H7 (cell line): ENCODE results near the gene RABGEF1. TPM values are rescaled to one million over a fixed set of nuclear protein-coding genes. Genes with fewer than 3 reads are reported as not detected.
"Not testable (repeated sequence)": the region's sequence is repeated elsewhere in the genome, so short reads cannot be mapped to it uniquely, and the experiment has no call there.

Source experiments
- DNase-seq: peaks from one replicate; pipeline ENCODE4 v3.0.0; 2012
- H3K27me3 ChIP-seq: 2 replicates; pipeline ENCODE4 v1.6.0; 2011; ENCODE audit warnings: mild to moderate bottlenecking, low read length; ENCODE audit not compliant: control insufficient read depth, insufficient read depth
- H3K36me3 ChIP-seq: replicated peaks from 2 replicates; pipeline ENCODE4 v1.5.1; 2011; ENCODE audit warnings: low read length; ENCODE audit not compliant: control insufficient read depth, insufficient read depth
- H3K4me3 ChIP-seq: 2 replicates; pipeline ENCODE4 v1.5.1; 2011; ENCODE audit warnings: low read depth, mild to moderate bottlenecking, control low read depth, low read length, moderate library complexity; ENCODE audit not compliant: insufficient read depth
- total RNA-seq: library from RNA; depleted of rRNA; stranded (reverse); fragments of >200 nt; shearing (Covaris generic); gene quantifications from 2 replicates; pipeline ENCODE4 v1.2.3, GENCODE V29; 2014

Gene RABGEF1
- total RNA-seq, 1 experiment from 2014 or later, result 16.6 TPM

DNA sequence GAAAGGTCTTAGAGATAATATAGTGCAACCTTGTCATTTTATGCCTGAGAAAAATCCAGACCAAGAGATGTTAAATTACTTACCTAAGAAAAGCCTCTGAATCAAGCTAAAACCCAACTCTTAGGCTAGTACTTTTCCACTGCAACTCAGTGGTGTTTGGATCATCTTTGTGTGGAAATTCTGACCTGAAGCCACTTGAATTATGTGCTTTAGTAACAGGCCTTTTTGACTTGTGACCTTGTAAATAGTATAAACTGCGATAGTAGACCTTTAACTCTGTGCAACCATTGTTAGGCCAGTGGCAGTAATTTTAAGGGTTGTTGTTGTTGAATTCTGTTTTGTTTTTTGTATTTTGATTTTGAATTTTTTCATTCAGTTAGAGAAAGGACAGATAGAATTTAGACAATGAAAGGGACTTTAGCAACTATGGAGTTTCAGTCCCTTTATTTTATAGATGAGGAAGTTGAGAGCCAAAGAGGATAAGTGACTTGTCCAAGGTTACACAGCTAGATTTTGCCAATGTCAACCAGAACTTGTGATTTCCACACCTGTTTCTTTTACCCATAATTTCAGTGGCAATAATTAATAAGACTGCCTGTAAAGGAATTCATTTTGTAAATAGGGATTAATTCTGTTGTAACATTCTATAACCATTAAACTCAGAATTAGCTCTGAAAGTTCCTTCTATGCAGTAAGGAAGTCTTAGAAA is 43.5 kb downstream of the RABGEF1 start:
- H3K4me3 ChIP-seq, H3K27me3 ChIP-seq, H3K36me3 ChIP-seq, DNase-seq: not testable (repeated sequence)

DNA sequence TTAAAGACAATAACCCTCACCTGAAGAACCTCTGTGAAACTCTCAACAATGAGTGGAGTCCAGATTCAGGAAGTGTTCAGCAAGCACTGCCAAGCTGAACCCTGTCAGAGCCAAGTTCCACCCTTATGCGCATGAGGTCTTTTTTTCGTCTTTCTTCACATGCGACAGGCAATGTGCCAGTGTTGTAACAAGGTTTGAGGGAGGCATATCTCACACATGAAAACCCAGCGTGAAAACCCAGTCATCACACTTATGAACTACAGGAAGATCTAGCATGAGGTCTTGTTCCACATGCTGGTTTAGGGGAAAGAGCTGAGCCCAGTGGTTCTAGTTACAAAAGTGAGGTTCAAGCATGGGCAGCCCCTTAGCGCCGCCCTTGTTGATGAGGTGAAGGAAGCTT is 49.7 kb downstream of the RABGEF1 start:
- no peak for DNase-seq
- peaks cover 2% of the 10 kb centered on the region; the same call in 1 of the 2 replicates for H3K36me3 ChIP-seq
- H3K27me3 ChIP-seq, result no peaks in the 10 kb centered on the region
- H3K4me3 ChIP-seq, result no peak overlapping the region

DNA sequence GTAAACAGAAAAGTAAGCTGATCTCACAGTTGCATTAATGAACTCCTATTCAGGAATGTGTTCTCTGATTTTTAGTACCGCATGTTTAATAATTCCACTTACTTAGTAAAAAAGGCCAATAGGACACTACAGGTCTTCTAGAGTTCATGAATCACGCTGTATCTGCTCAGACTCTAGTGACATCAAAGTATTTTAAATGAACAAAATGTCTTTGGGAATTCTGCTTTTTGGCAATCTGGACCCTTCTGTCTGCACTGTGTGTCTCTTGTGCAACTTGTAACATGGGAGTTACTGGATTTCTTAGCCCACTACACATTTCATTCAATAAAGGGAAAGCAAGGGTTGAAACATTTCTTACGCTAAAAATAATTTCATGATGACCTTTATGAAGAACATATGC is 50.2 kb downstream of the RABGEF1 start:
- no peak for DNase-seq
- no peaks in the 10 kb centered on the region for H3K27me3 ChIP-seq
- H3K4me3 ChIP-seq, result no peak overlapping the region
- H3K36me3 ChIP-seq, result peaks cover 2% of the 10 kb centered on the region; the same call in 1 of the 2 replicates

DNA sequence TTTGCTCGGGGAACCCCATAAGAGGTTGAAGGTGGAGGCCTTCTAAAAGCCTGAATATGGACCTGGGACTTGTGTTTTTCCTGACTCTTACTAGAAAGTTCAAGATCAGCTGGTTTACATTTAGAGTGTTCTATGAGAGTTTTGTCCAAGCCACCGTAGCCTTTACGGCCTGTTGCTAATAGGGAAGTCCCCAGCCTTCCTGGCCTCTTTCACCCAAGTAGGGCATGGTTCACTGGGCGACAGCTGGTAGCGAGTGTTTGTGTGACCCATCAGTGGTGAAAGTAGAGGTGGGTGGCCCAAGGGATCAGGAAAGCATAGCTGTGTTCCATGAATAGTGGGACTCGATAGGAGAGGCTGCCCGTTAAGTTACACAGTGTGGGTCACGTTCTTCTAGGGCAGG is 60.1 kb downstream of the RABGEF1 start:
- H3K36me3 ChIP-seq, result peaks cover 14% of the 10 kb centered on the region
- no peaks in the 10 kb centered on the region for H3K27me3 ChIP-seq

DNA sequence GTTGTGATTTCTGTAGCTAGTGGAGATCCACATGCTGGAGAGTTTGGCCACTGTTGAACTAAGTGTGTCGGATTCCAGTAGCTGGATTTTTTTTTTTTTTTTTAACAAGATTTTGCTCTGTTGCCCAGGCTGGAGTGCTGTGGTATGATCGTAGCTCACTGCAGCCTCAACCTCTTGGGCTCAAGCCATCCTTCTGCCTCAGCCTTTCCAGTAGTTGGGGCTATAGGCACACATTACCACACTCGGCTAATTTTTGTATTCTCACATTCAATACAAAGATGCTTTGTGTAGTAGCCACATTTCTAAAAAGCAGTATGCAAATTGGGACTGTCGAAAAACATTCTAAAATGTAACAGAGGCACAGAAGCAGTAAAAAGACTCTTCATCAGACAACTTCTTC is 63.5 kb downstream of the RABGEF1 start:
- Histone ChIP-seq H3K27me3 (no peaks in the 10 kb centered on the region), H3K36me3 (peaks cover 16% of the 10 kb centered on the region), H3K4me3 (no peak overlapping the region)
- DNase-seq, result no peak

More for the DNA sequence above, 60.1 kb downstream of the RABGEF1 start:
- no peak overlapping the region for H3K4me3 ChIP-seq
- no peak for DNase-seq

DNA sequence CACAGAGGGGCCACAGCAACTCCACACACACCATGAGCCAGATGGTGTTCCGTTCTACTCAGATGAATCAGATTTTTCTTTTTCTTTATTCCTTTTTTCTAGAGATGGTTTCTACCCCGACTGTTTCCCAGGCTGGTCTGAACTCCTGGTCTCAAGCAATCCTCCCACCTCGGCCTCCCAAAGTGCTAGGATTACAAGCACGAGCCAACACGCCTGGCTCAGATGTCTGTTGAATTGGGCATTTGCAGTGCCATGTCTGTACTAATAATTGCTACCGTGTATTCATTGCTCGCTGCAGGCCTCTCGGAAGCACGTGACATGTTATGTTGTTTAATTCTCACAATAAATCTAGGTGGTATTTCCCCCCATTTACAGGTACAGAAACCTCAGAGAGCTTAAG is 67.2 kb downstream of the RABGEF1 start:
- DNase-seq, result no peak
- peaks cover 17% of the 10 kb centered on the region for H3K36me3 ChIP-seq
- H3K27me3 ChIP-seq, result no peaks in the 10 kb centered on the region
- no peak overlapping the region for H3K4me3 ChIP-seq

DNA sequence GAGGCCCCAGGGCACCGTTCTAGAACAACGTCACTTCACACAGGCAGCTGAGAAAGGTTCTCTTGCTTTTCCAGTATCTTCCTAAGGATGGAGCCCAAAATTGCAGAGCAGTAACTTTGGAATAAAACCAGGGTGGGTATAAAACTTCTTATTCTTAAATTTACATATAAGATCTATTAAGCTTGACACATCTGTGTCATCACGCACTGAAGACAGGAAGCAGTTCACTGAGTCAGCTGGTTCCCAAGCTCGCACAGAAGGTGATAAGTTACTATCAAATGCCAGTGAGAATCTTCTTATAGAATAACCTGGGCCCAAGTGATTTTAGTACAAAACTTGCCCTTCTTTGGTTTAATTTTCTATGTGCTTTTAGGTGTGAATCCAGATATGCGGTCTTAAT is 70.2 kb downstream of the RABGEF1 start:
- no peaks in the 10 kb centered on the region for H3K27me3 ChIP-seq
- H3K36me3 ChIP-seq, result peaks cover 13% of the 10 kb centered on the region
- no peak for DNase-seq
- no peak overlapping the region for H3K4me3 ChIP-seq

DNA sequence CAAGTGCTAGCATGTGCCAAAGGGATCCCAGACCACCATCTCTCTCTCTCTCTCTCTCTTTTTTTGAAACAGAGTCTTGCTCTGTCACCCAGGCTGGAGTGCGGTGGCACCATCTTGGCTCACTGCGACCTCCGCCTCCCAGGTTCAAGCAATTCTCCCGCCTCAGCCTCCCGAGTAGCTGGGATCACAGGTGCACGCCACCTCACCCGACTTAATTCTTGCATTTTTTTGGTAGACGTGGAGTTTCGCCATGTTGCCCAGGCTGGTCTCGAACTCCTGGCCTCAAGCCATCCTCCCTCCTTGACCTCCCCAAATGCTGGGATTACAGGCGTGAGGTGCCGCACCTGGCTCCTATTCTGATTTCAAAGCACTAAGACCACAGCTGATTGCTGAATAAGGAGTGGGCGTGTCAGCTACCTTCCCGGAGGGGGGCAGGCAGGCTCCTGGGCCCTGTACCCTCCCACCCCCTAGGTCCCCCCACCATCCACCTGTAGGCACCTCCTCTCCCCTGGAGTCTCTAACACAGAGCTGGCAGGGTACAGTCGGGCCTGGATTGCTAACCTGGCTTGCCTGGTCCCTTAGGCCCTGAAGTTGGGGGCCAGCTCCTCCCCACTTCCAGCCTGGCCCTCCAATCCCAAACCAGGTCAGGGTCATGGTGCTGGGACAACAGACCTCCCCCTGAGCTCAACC is 74.8 kb downstream of the RABGEF1 start:
- H3K27me3 ChIP-seq, H3K4me3 ChIP-seq, H3K36me3 ChIP-seq: not testable (repeated sequence)
- peak; percentile 43 for DNase-seq

DNA sequence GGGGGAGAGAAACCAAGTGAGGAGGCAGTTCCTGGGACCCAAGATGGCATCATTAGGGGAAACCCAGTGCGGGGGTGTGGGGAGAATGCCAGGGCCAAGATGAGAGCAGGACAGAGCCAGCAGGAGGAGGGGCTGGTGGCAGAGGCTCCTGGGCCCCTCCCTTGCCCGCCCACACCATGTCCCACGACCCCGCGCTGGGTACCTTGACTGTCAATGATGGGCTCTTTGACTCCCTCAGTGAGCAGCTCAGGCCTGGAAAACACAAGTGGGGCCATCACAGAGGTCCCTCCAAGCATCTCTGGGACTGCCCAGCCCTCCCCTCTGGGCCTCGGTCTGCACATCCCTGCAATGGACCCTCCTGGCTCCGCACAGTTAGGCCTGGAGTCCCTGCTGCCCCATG is 75.4 kb downstream of the RABGEF1 start:
- no peak overlapping the region for H3K4me3 ChIP-seq
- no peaks in the 10 kb centered on the region; the same call in 1 of the 2 replicates for H3K36me3 ChIP-seq
- DNase-seq, result peak; percentile 52
- no peaks in the 10 kb centered on the region for H3K27me3 ChIP-seq

DNA sequence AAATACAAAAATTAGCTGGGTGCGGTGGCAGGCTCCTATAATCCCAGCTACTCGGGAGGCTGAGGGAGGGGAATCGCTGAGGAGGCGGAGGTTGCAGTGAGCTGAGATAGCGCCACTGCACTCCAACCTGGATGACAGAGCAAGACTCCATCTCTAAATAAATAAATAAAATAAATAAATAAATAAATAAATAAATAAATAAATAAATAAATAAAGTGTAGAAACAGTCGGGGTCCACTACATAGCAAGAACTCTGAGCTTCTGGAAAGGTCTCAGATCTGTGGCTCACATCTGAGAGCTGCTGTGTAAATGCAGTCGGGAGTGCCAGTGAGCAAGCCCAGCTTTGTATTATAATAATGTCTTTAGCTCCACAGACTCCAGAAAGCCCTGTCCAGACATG is 76.1 kb downstream of the RABGEF1 start:
- not testable (repeated sequence) for DNase-seq, H3K4me3 ChIP-seq, H3K36me3 ChIP-seq, H3K27me3 ChIP-seq

DNA sequence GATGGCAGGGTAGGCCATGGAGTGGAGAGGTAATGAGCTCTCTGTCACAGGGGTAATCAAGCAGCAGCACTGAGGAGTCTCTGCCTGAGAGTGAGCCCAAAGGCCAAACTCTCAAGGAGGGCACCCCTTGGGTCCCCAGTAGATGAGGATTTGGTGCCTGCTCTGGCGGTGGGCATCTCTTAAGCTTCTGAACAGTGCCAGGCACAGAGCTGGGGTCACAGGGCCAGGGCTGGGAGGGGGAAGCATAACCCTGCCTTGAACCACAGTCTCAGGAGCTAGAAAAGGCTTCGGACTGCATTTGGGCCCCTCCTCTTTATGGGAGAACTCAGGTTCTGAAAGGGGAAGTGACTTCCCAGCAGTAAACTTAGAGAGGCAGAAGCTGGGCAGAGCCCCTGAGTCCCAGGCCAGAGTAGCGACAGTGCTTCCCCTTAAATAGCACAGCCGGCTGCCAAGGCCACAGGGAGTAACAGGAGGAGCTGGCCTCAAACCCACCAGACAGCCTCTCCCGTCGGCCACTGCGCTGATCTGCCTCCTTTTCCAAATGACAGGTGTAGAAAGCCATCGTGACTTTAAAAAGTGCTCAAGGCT is 76.8 kb downstream of the RABGEF1 start:
- H3K27me3 ChIP-seq, DNase-seq, H3K4me3 ChIP-seq, H3K36me3 ChIP-seq: not testable (repeated sequence)

DNA sequence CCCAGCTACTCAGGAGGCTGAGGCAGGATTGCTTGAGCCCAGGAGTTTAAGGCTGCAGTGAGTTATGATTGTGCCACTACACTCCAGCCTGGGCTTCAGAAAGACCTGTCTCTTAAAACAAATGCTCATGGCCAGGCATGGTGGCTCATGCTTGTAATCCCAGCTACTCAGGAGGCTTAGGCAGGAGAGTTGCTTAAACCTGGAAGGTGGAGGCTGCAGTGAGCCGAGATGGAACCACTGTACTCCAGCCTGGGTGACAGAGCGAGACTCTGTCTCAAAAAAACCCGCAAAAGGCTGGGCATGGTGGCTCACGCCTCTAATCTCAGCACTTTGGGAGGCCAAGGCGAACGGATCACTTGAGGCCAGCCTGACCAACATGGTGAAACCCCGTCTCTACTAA is 77.4 kb downstream of the RABGEF1 start:
- H3K4me3 ChIP-seq, H3K27me3 ChIP-seq, DNase-seq, H3K36me3 ChIP-seq: not testable (repeated sequence)

DNA sequence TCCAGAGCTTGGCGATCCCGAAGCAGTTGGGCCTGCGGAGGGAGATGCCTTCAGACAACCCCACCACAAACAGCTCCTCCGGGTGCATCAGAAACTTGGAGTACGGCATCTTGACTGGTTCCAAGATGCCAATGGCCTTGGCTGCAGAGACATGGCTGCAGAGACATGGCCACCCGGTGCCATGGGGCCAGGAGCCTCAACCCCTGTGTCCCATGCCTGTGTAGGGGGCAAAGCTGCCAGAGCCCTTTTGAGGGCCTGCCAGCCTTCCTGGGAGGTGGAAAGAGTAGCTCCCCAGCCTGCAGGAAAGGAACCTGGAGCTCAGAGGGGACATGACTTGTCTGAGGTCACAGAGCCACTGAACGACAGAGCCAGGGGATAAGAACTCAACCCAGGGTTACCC is 83.5 kb downstream of the RABGEF1 start:
- Histone ChIP-seq H3K27me3 (no peaks in the 10 kb centered on the region), H3K4me3 (no peak overlapping the region), H3K36me3 (no peaks in the 10 kb centered on the region)
- no peak for DNase-seq

DNA sequence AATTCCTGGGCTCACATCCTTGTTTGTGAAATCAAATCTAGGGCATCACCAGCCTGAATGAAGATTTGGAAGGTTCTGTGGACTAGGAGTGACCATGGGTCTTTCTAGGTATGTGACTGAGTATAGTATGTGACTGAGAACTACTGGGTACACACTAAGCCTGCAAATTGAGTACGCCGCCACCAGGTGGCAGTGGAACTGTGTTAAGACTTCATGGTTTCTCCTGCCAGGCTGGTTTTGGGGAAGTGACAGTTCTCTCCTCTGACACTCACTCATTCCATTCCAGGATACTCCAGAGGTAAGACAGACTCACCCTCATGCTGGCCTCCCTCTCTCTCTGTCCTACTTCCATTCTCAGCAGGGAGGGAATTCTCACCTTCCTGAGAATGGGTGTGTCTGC is 85.0 kb downstream of the RABGEF1 start:
- H3K4me3 ChIP-seq, H3K27me3 ChIP-seq, H3K36me3 ChIP-seq: not testable (repeated sequence)
- DNase-seq, result peak; percentile 59

DNA sequence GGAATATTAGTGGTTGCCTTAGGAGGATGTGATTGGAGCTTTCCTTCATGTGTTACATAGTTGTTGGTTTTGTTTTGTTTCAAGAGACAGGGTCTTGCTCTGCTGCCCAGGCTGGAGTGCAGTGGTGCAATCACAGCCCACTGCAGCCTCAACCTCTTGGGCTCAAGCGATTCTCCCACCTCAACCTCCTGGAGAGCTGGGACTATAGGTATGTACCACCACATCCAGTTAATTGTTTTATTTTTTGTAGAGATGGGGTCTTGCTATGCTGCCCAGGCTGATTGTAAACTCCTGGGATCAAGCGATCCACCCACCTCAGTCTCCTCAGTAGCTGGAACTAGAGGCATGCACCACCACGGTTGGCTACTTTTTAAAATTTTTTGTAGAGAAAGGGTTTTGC is 86.1 kb downstream of the RABGEF1 start:
- DNase-seq, result no peak
- Histone ChIP-seq H3K4me3 (no peak overlapping the region), H3K36me3 (no peaks in the 10 kb centered on the region), H3K27me3 (no peaks in the 10 kb centered on the region)
